NK-92 (cell line): ENCODE data around the gene PPIF.

Experiments used
- DNase-seq: peaks from one replicate; lab custom pipeline; 2025; ENCODE audit not compliant: unreplicated experiment; lab: John Stamatoyannopoulos, UW

Gene PPIF

DNA sequence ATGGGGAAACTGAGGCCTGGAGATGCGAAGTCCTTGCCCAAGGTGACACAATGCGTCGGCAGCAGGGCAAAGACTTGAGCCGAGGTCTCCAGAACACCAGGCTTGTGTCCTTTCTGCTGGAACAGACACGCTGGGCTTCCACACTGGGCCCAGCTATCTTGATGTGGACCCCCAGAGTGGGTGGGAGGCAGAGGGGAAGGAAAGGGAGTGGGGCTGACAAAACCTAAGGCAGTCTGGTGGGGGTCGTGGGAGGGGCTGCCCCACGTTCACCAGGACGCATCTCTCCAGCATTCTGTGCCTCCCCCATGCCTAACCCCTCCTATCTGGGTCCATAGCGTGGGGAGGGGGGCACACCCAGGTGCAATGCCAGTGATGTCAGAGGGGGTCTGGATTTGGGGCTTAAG is 38.1 kb downstream of the PPIF start:
- DNase-seq: no peak

GRCh38 chr10:79385804-79386531 is 38.7 kb downstream of the PPIF start:
- DNase-seq: no peak

DNA sequence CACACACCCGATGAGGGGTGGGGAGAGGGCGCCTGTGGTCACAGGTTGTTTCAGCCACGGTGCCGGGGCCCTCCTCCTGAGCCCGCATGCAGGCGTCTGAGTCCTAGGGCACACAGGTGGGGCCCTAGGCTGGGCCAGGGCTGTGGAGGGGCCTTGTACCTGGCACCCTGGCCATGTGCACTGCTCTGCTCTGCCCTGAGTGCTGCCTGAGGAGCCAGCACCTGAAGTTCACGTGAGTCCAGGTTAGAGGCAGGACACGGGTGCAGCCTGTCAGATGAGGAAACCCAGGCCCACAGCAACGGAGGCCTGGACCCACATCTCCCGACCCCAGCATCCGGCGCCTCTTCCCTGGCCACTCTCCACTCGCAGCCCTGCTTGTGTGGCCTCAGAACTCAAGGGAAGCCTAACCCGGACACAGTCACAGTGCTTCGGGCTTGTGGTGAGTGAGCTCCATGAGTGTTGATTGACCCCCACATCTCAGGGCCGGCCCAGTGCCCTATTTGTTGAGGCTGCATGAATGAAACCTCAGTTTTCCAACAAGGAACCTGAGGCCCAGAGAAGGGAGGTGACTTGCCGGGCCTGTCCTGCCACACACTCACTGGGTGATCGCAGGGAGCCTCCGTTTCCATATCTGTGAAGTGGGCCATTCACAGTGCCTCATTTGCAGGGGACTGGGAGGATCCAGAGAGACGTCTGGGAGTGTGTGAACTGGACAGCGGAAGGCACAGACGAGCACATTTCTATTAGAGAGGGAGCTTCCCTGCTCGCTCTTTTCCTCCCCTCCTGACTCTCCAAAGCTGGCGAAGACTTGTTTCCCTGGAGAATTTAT is 39.6 kb downstream of the PPIF start:
- DNase-seq: no peak

- no peak for DNase-seq
Observed at GRCh38 chr10:79387466-79387973, 40.3 kb downstream of the PPIF start.

DNA sequence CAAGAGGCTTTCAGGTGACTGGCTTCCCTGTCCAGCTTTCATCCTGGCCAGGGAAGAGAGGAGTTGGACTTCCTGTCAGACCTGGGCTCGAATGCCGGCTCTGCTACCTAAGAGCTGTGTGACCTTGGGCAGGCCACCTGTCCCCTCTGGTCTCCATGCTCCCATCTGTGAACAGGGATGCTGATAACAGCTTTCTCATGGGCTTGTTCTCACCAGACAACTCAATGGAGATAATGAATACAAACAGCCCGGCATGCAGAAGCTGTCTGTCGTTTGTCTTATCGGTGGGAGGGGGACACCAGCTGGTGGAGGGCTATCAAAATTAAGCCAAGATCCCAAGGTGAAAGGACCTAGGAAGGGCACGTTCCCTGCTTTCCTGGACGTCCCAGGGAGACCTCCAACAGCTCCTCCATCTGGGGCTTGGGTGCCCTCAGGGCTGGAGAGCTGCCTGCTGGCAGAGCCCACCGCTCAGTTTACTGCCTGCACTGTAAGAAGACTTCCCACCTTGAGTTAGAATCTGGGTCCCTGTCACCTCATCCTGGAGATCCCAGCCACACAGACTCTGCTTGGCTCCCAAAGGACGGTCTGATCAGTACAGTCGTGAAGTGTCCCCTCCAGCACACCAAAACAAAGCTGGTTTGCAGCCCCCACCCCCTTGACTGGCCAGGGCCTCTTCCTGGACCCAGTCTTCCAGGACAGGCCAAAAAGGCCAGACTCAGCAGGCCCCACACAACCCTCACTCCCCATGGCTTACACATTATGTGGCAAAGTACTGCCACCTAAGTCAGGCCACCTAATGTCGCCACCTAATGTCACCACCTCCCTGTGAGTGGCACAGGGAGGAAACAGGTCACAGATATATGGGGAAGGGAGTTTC is 40.9 kb downstream of the PPIF start:
- DNase-seq: no peak

GRCh38 chr10:79390057-79390456 is 42.8 kb downstream of the PPIF start:
- no peak for DNase-seq

DNA sequence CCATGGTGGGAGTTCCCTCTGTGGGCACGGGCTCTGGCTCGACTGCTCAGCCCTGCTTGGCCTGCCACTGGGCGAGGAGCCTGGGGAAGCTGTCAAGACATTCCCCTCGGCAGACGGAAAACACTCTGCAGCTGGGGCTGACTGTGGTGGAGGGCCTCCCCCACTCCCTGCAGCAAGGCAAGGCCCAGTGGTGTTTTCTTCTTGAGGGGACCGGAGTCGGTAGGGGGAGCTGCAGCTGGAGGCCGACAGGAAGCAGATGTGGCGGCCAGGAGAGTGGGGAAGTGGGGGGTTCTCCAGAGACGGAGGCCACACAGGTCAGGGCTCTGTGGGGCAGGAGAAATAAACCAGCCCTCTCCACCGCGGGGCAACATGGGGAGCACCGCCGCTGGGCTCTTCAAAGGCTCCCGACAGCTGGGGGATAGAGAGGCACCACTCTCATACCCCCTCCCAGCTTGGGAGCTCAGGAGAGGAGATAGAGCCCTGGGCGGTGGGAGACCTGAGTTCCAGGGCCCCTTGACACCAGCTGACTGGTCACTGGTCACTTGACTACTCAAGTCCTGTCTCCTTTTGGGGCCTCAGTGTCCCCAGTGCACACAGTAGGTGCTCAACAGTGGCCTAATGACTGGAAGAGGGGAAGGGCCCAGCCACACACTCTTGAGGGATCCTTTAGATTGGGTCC is 43.4 kb downstream of the PPIF start:
- no peak for DNase-seq

DNA sequence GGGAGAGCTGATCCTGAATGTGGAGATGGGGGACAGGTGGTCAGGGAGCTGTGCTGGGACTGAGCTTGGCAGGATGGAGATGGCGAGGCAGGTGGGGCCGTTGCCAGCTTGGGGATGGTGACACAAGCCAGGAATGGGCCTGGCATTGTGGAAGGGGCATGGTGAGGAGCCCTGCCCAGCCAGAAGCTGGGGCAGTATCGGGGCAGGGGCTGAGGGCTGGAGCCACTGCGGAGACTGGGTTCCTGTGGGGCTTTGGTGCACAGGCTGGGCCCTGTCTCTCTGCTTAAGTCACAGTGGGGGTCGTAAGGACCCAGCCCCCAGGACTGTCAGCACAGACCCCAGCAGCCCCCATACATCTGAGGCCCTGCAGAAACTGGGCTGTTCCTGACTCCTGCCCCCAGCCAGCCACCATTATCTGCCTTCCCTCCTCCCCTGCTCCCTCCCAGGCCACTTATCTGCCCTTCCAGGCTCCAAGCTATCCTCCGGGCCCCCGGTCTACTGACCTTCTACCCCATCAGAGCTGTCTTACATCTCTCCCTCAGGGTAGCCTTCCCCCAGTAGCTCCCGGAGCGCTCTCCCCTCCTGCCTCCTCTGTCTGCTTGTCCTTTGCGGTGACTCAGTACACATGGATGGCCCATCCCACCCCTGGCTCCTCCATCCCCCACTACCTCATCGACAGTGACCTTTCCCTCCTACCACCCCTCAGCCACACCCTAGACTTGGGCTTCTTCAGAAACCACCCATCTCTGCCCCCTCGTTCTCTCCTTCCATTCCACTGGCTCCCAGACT is 44.2 kb downstream of the PPIF start:
- no peak for DNase-seq

- no peak for DNase-seq
Observed at GRCh38 chr10:79392020-79392398, 44.7 kb downstream of the PPIF start.

- no peak for DNase-seq
Observed at GRCh38 chr10:79392506-79393176, 45.4 kb downstream of the PPIF start.

DNA sequence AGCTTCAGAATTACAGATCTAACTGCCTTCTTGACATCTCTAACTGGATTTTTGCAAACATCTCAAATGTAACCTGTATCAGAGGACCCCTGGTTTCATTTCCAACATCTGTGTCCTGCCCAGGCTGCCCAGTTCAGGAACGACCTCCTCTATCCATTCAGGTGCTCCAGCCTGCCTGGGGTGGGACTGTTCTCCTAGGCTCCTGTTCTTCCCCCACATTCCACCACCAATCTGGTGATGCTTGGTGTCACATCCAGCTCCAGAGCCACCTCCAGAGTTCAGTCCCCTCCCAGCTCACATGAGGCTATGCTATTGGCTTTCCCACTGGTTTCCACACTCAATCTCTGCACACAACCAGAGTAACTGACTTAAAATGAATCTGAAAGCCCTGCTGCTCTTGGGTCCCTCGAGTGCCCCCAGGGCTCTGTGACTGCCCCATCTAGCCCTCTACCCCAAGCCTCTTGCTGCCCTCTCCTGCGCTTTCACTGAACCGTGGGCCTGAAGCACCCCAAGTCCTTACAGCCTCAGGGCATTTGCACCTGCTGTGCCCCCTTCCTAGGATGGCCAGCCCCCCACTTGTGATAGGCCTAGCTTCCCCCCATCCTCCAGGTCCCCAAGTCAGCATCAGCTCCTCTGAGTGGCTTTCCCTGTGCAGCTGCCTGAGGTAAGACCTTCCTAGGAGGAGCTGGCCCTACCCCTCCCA is 46.1 kb downstream of the PPIF start:
- no peak for DNase-seq

GRCh38 chr10:79393924-79394610 is 46.8 kb downstream of the PPIF start:
- DNase-seq: no peak

DNA sequence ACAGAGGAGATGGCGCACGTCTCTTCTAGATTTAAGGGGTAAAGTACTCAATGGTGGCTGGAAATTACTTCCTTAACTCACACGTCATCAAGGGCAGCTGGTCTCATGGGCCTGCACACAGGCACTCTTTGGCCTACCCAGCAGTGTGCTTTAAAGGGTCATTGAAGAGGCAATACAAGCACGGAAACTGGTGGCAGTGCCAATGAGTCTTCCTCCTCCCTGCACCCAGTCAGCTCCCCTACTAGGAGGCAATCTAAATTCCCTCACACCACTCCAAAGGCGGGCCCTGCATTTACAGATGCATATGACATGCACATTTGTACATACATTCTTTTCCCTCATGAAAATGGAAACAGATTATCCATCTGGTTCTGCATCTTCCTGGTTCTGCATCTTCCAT is 47.4 kb downstream of the PPIF start:
- DNase-seq: no peak

DNA sequence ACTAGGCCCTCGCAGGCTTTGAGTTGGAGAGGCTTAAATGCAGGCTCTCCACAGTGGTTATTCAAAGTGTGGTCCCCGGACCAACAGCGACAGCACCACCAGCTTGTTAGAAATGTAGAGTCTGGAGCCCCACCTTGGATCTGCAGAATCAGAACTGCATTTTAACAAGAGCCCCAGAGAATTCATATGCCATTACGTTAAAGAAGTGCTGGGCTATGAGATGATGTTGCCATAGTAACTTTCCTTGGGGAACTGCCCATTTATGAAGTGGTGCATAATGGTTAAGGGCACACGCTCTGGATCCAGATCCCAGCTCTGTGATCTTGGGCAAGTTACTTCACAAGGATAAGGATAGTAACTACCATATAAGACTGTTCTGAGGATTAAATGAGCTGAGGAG is 49.3 kb downstream of the PPIF start:
- no peak for DNase-seq

DNA sequence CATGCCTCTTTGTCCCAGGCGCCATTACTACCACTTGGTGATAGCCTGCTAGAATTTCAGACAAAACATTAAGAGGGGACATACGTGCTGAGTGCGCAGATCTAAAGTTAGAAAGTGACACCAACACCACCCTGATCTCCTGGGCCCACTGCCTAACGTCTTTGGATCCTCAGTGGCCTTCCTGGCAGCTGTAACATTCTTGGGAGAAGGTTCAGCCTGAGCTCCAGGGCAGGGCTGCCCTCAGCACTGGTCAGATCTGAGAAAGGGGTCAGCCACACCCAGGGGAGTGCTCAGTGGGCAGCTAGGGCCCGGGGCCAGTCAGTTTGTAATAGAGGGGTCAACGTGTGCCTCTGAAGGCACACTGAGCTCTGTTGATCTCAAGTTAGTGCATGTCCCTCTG is 49.8 kb downstream of the PPIF start:
- no peak for DNase-seq

DNA sequence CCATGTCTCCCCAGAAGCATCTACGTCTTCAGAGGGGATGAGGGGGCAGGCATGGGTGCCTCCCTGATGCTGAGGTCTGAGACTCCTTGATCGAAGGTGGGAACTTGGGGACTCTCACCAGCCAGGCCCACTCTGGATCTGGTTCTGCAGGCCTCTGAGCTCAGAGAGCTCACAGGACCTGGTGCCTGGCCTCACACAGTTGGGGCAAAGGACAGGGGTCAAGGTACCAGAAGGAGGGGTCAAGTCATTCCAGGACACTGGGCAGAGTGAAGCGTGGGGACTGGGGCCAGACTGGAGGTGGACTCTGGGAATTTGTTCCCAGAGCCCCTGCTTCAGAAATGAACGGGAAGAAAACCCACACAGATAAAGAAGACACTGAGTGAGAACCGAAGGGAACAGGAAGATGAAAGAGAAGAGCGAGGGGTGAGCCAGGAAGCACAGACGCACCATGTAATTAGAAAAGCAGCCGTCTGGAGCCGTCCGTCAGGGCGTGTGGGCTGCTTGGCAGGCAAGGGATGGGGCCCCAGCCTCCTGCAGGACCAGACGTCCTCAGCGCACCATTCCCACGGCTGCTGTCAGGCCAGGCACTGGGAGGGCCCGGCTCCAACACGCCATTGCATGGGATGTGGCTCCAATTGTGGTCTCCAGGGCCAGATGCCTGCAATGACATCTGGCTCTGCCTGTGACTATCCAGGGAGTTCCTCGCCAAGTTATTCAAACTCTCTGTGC is 50.5 kb downstream of the PPIF start:
- DNase-seq: no peak

DNA sequence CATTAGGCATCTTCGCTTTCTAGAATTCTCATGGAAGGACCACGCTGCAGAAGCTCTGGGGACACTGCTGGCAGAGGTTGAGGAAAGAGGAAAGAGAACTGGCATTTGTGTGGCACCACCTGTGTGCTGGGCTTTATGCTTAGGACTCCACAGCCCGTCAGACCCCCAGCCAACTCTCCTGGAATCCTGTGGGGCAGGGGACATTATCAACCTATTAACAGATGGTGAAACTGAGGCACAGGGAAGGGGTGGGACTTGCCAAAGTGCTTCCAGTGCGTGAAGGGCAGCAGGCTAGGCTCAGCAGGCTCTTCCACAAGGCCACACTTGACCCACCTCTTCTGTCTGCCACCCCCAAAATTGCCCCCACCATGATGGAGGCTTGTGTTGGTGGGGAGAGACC is 51.4 kb downstream of the PPIF start:
- no peak for DNase-seq
